ENCODE results near the gene TAAR9.

GRCh38 chr6:132491303-132491702 lies 46.8 kb upstream of the TAAR9 start:
- no peak for TF ChIP-seq CTCF (IDR thresholded peaks at IDR 0.05 in 4 of 5, conservative IDR thresholded peaks at IDR 0.05 in 1 of 5)
- no peak for TF ChIP-seq POLR2A (IDR thresholded peaks at IDR 0.05)

Measured in gastrocnemius medialis (tissue), 4 donors.